Coronary artery (tissue), 2 donors: ENCODE data around the gene TAX1BP3.

Experiments
- DNase-seq: peaks from one replicate; pipeline ENCODE4 v3.0.0-alpha.2; 2017; ENCODE audit warnings: low spot score
- H3K27ac ChIP-seq, 2 donors: fragments of 200-600 bp; sonication (generic); one replicate each; pipeline ENCODE4 v1.5.1; 2016 to 2019
- H3K4me3 ChIP-seq: fragments of 200-600 bp; sonication (generic); 2 replicates; pipeline ENCODE4 v1.5.1; 2016; ENCODE audit warnings: mild to moderate bottlenecking, moderate library complexity
- CTCF ChIP-seq: fragments of 200-600 bp; sonication (generic); IDR thresholded peaks from one replicate; pipeline ENCODE4 v1.5.1; 2019; ENCODE audit warnings: antibody characterized with exemption

The TAX1BP3 gene

DNA sequence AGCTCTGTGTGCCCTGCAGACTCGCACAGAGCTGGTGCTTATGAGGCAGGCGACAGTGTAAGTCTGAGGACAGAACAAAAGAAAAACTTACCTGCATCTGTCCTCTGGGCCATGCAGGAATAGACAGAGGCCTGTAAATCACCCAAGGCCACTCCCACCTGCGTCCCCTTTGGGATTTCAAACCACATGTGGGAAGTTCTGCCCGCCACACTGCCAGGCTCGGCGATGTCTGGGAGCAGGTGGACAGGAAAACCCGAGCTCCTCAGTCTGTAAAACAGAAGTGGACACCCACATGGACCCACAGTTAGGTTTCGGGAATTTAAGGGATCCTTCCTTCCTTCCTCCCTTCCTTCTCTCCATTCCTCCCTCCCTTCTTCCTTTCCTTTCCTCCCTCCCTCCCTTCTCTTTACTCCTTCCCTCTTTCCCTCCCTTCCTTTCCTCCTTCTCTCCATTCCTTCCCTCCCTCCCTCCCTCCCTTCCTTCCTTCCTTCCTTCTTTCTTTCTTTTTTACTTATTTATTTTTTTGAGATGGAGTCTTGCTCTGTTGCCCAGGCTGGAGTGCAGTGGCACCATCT is 47.1 kb downstream of the TAX1BP3 start:
- no peak for DNase-seq
- TF ChIP-seq CTCF: no peak
- no peak overlapping the region for H3K4me3 ChIP-seq
- H3K27ac ChIP-seq: no peak overlapping the region

DNA sequence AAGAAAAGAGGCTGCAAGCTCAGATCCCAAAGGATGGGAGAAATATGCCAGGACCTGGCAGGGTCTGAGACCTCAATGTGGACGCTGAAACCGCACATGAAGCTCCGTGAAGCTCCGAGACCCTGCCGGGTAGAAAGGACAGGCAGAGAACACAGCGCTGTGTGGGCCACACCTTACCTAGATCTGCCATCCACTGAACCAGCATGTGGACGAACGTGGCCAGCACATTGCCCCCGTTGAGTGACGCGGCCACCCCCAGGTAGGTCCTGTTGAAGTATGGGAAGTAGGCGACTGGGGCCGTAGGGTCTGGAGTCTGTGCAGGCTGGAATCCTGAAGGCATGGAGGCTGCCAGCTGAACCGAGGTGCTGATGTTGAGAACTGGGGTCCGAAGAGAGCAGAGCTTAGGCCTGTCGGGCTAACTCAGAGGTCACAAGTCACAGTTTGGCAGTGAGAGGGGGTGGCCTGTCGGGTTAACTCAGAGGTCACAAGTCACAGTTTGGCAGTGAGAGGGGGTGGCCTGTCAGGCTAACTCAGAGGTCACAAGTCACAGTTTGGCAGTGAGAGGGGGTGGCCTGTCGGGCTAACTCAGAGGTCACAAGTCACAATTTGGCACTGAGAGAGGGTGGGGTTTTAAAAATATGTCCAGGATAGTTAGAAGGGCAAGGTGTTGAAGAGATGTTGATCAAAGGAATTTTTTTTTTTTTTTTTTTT is 53.1 kb downstream of the TAX1BP3 start:
- no peak for TF ChIP-seq CTCF
- Histone ChIP-seq H3K4me3 (no peak overlapping the region), H3K27ac (no peak overlapping the region)
- DNase-seq: no peak

DNA sequence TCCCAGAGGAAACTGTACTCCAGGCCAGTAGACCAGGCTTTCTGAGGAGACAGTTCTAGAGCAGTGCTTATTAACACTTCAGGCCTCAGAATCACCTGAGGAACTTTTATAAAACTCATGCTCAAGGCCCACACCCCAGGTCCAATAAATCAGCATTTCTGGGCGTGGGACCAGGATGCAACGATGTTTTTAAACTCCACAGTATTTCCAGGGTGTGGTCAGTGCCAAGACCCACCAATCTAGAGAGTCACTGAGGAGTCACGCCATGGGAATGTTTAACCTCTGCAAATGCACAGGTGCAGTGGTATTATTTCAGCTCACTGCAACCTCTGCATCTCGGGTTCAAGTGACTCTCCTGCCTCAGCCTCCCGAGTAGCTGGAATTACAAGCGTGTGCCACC is 55.3 kb downstream of the TAX1BP3 start:
- no peak overlapping the region for H3K27ac ChIP-seq
- TF ChIP-seq CTCF: no peak
- no peak overlapping the region for H3K4me3 ChIP-seq
- no peak for DNase-seq
